CD4-positive, alpha-beta T cell (primary cell): Measurements from ENCODE around the gene ARID4B. TPM values are rescaled to one million over a fixed set of nuclear protein-coding genes. Genes with fewer than 3 reads are reported as not detected.

Experiments used
- ATAC-seq: fragments of 200-7000 bp; cut with Tn5 transposase; one replicate; pipeline ENCODE4 v1.10.0; 2022; ENCODE audit warnings: mild to moderate bottlenecking; ENCODE audit not compliant: poor library complexity
- CTCF ChIA-PET: fragments of 350-600 bp; sonication (Branson Sonifier 250); formaldehyde crosslinking; loops from one replicate; lab custom pipeline; 2021; ENCODE audit warnings: antibody characterized with exemption, inconsistent platforms; lab: Charles Lee
- POLR2A ChIA-PET: fragments of 350-600 bp; sonication (Branson Sonifier 250); formaldehyde crosslinking; loops from one replicate; lab custom pipeline; 2021; ENCODE audit warnings: antibody characterized with exemption, inconsistent platforms; lab: Charles Lee
- DNase-seq, 14 experiments: peaks; one replicate each; pipeline ENCODE4 v3.0.0-alpha.2; 2013 to 2020; ENCODE audit warnings: mixed read lengths in 2 of 14
- H3K27ac ChIP-seq, 2 donors: one replicate each; pipeline versions ENCODE4 v1.5.1 to v1.7.0; 2013; ENCODE audit warnings: low read length in 2 of 2, low read depth in 1 of 2, mild to moderate bottlenecking in 1 of 2
- H3K27me3 ChIP-seq, 2 experiments: 1 replicate in 1 of 2; 2 replicates in 1 of 2; pipeline versions ENCODE4 v1.6.1 to v1.7.0; 2013; ENCODE audit warnings: low read length in 2 of 2, control low read depth in 1 of 2, mild to moderate bottlenecking in 1 of 2, moderate library complexity in 1 of 2; ENCODE audit not compliant: insufficient read depth in 2 of 2, control insufficient read depth in 1 of 2
- H3K36me3 ChIP-seq: one replicate; pipeline ENCODE4 v1.6.1; 2013; ENCODE audit warnings: low read length, control low read depth; ENCODE audit not compliant: insufficient read depth
- H3K4me1 ChIP-seq: one replicate; pipeline ENCODE4 v1.6.1; 2013; ENCODE audit warnings: low read length, control low read depth; ENCODE audit not compliant: insufficient read depth
- H3K4me3 ChIP-seq: one replicate; pipeline ENCODE4 v1.5.1; 2013; ENCODE audit warnings: mild to moderate bottlenecking, low read length, moderate library complexity
- H3K9me3 ChIP-seq, 2 experiments: 1 replicate in 1 of 2; 2 replicates in 1 of 2; pipeline versions ENCODE4 v1.6.1 to v1.7.0; 2013; ENCODE audit warnings: low read length in 2 of 2, mild to moderate bottlenecking in 2 of 2, control low read depth in 1 of 2, moderate library complexity in 1 of 2; ENCODE audit not compliant: control insufficient read depth in 1 of 2, insufficient read depth in 1 of 2
- H3K27ac Mint-ChIP-seq: one replicate; pipeline ENCODE4 v1.8.0; 2020; ENCODE audit warnings: mixed read lengths
- H3K27me3 Mint-ChIP-seq: one replicate; pipeline ENCODE4 v1.8.0; 2021; ENCODE audit warnings: mixed read lengths
- H3K36me3 Mint-ChIP-seq: one replicate; pipeline ENCODE4 v1.8.0; 2021; ENCODE audit warnings: low read depth, mixed read lengths
- H3K4me1 Mint-ChIP-seq: one replicate; pipeline ENCODE4 v1.8.0; 2021; ENCODE audit warnings: low read depth, mixed read lengths
- H3K4me3 Mint-ChIP-seq: one replicate; pipeline ENCODE4 v1.8.0; 2020; ENCODE audit warnings: mild to moderate bottlenecking, mixed read lengths
- H3K9me3 Mint-ChIP-seq: one replicate; pipeline ENCODE4 v1.8.0; 2020; ENCODE audit warnings: mixed read lengths
- intact Hi-C, 2 experiments: fragments of 100-400 bp; cut with DNase I in 1 of 2; cut with micrococcal nuclease in 1 of 2; formaldehyde crosslinking; loops; one replicate each; pipeline versions ENCODE4 v1.15.1 to v1.9.0; 2023 to 2025; cut with DNase I, micrococcal nuclease
- total RNA-seq, 174 experiments: library from RNA in 2 of 174; stranded (reverse) in 2 of 174; gene quantifications; one replicate each; pipeline ENCODE4 v1.2.3 and lab custom pipeline; 2021 to 2026
- TF ChIP-seq, protein P1 (sequence below): fragments of 200-600 bp; IDR thresholded peaks from one replicate; pipeline ENCODE4 v1.8.0; 2022; ENCODE audit warnings: antibody characterized with exemption, mild to moderate bottlenecking

ARID4B gene
- total RNA-seq, 2 experiments from 2014 or later = 127 to 130 TPM

DNA sequence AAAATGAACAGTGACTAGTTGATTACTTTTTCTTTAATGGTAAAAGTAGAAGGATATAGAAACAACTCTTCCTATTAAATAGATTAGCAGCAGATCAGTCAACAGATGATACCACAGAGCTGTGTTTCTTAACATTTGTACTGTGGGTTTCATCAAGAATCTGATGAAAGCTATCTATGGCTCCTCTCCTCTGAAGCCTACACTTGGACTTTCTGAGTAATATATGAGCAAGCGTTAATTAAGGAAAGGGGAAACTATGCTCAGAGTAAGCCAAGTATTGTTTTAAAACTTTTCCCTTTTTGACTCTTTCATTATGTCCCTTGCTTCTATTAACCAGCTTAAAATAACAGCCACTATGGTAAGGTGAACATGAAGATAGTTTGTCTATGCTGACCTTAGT is 10.8 kb downstream of the ARID4B start:
- H3K9me3 Mint-ChIP-seq = no peaks in the 10 kb centered on the region
- intact Hi-C loops = no loop called here
- Histone ChIP-seq H3K4me3 (no peak overlapping the region), H3K9me3 (no peaks in the 10 kb centered on the region), H3K36me3 (peaks cover 22% of the 10 kb centered on the region), H3K4me1 (peaks cover 51% of the 10 kb centered on the region), H3K27me3 (no peaks in the 10 kb centered on the region), H3K27ac (no peak overlapping the region)
- no peaks in the 10 kb centered on the region for H3K27me3 Mint-ChIP-seq
- POLR2A ChIA-PET = interaction anchor here (0.6 kb wide), 1 partner anchor 9 kb away, joined by 3 read pairs; no protein-coding TSS in a partner anchor
- H3K4me3 Mint-ChIP-seq = peak overlapping the region; percentile 53
- H3K36me3 Mint-ChIP-seq = peaks cover 49% of the 10 kb centered on the region
- TF ChIP-seq, protein P1, sequence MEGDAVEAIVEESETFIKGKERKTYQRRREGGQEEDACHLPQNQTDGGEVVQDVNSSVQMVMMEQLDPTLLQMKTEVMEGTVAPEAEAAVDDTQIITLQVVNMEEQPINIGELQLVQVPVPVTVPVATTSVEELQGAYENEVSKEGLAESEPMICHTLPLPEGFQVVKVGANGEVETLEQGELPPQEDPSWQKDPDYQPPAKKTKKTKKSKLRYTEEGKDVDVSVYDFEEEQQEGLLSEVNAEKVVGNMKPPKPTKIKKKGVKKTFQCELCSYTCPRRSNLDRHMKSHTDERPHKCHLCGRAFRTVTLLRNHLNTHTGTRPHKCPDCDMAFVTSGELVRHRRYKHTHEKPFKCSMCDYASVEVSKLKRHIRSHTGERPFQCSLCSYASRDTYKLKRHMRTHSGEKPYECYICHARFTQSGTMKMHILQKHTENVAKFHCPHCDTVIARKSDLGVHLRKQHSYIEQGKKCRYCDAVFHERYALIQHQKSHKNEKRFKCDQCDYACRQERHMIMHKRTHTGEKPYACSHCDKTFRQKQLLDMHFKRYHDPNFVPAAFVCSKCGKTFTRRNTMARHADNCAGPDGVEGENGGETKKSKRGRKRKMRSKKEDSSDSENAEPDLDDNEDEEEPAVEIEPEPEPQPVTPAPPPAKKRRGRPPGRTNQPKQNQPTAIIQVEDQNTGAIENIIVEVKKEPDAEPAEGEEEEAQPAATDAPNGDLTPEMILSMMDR = no peak
- CTCF ChIA-PET = interaction anchor here (1.1 to 1.5 kb wide), 2 partner anchors 9 to 48 kb away, joined by 3 read pairs; no protein-coding TSS in a partner anchor
- H3K27ac Mint-ChIP-seq = peak overlapping the region; percentile 37
- no peak for ATAC-seq
- no peak for DNase-seq
- peaks cover 82% of the 10 kb centered on the region for H3K4me1 Mint-ChIP-seq

DNA sequence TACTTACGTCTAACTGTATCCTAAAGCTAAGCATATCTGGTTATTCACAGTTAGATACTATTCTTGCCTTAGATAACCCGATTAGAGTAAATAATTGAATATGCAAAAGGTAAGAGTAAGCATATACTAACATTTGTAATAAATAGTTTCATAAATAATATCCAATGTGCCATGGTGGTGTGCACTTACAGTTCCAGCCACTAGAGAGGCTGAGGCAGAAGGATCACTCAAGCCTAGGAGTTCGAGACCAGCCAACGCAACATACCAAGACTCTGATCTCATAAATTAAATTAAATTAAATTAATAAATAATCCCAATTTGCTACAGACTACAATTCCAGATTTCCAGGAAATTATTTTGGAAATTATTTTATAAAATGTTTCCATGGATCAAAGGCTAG is 12.2 kb downstream of the ARID4B start:
- TF ChIP-seq, protein P1 = no peak
- POLR2A ChIA-PET = no interaction called here
- Mint-ChIP-seq H3K27ac (peak overlapping the region; percentile 10), H3K27me3 (no peaks in the 10 kb centered on the region), H3K9me3 (no peaks in the 10 kb centered on the region), H3K36me3 (peaks cover 41% of the 10 kb centered on the region), H3K4me1 (peaks cover 79% of the 10 kb centered on the region), H3K4me3 (peak overlapping the region; percentile 32)
- ATAC-seq (no peak), DNase-seq (no peak)
- no peaks in the 10 kb centered on the region for H3K27me3 ChIP-seq
- H3K4me1 ChIP-seq = peaks cover 55% of the 10 kb centered on the region
- no peak overlapping the region for H3K27ac ChIP-seq
- no peak overlapping the region for H3K4me3 ChIP-seq
- no peaks in the 10 kb centered on the region for H3K9me3 ChIP-seq
- peaks cover 21% of the 10 kb centered on the region for H3K36me3 ChIP-seq
- intact Hi-C loops = no loop called here
- CTCF ChIA-PET = interaction anchor here (1.0 to 2.9 kb wide), 2 partner anchors 57 to 63 kb away, joined by 3 to 9 read pairs; no protein-coding TSS in a partner anchor

DNA sequence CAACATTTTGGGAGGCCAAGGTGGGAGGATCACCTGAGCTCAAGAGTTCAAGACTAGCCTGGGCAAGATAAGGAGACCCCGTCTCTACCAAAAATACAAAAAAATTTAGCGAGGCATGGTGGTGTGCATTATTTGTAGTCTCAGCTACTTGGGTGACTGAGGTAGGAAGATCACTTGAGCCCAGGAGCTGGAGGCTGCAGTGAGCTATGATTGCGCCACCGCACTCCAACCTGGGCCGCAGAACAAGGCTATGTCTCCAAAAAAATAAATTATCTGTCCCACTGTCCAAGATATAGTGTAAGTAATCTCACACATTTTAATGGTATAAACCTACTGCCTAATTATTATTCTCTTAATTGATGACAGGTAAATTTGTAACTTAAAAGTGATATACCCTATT is 12.8 kb downstream of the ARID4B start:
- Mint-ChIP-seq H3K27me3 (no peaks in the 10 kb centered on the region), H3K4me3 (peak overlapping the region; percentile 32), H3K36me3 (peaks cover 41% of the 10 kb centered on the region), H3K9me3 (no peaks in the 10 kb centered on the region), H3K27ac (peak overlapping the region; percentile 10), H3K4me1 (peaks cover 79% of the 10 kb centered on the region)
- Histone ChIP-seq H3K9me3 (no peaks in the 10 kb centered on the region), H3K36me3 (peaks cover 20% of the 10 kb centered on the region), H3K4me3 (no peak overlapping the region), H3K27me3 (no peaks in the 10 kb centered on the region), H3K27ac (no peak overlapping the region), H3K4me1 (peaks cover 55% of the 10 kb centered on the region)
- TF ChIP-seq, protein P1 = no peak
- DNase-seq (no peak), ATAC-seq (no peak)
- ChIA-PET CTCF (interaction anchor here (1.0 to 2.9 kb wide), 2 partner anchors 57 to 62 kb away, joined by 3 to 9 read pairs; no protein-coding TSS in a partner anchor), POLR2A (interaction anchor here (1.0 to 1.4 kb wide), 2 partner anchors 9 to 40 kb away, joined by 4 to 8 read pairs; no protein-coding TSS in a partner anchor)
- intact Hi-C loops = no loop called here
